Umbilical cord (tissue), 2 donors: ENCODE results near the gene FAM227B. TPM values are rescaled to one million over a fixed set of nuclear protein-coding genes. Genes with fewer than 3 reads are reported as not detected.
A peak's percentile ranks its signal among the peaks of the same experiment; 100 is the strongest.
"Not testable (repeated sequence)": the region's sequence is repeated elsewhere in the genome, so short reads cannot be mapped to it uniquely, and the experiment has no call there.

Experiments used
- DNase-seq: peaks from one replicate; pipeline ENCODE4 v3.0.0-alpha.2; 2015; ENCODE audit warnings: low spot score
- total RNA-seq: library from RNA; depleted of rRNA; stranded (reverse); fragments of >200 nt; gene quantifications from one replicate; pipeline ENCODE4 v1.2.3, GENCODE V29; 2014; ENCODE audit warnings: low replicate concordance; ENCODE audit not compliant: insufficient read depth

The FAM227B gene
- 8.9 TPM for total RNA-seq

- DNase-seq = peak; percentile 99
These were observed at the start of gene FAM227B, which contains the start of gene DTWD1 for GRCh38 chr15:49620658-49621368. Gene FAM227B, minus strand, starts transcription at chr15:49620818. Its CDS starts 5,647 bp downstream, at chr15:49615171. Gene DTWD1, plus strand, starts transcription at chr15:49621048. Its CDS starts 4,120 bp downstream, at chr15:49625168.

GRCh38 chr15:49669288-49669687, 48.7 kb upstream of the FAM227B start:
- DNase-seq = no peak

GRCh38 chr15:49666486-49666885, 45.9 kb upstream of the FAM227B start:
- not testable (repeated sequence) for DNase-seq

GRCh38 chr15:49664716-49665115, 44.1 kb upstream of the FAM227B start:
- no peak for DNase-seq

GRCh38 chr15:49656734-49657133, 36.1 kb upstream of the FAM227B start:
- DNase-seq = no peak

GRCh38 chr15:49652922-49653321, 32.3 kb upstream of the FAM227B start:
- DNase-seq = no peak

GRCh38 chr15:49650676-49651075, 30.1 kb upstream of the FAM227B start:
- DNase-seq = no peak

GRCh38 chr15:49649987-49650386, 29.4 kb upstream of the FAM227B start:
- DNase-seq = no peak

- DNase-seq = no peak
These were observed 26.3 kb upstream of the FAM227B start for GRCh38 chr15:49646891-49647290.

- DNase-seq = no peak
These were observed 25.3 kb upstream of the FAM227B start for GRCh38 chr15:49645941-49646340.

GRCh38 chr15:49645277-49645676, 24.7 kb upstream of the FAM227B start:
- no peak for DNase-seq

GRCh38 chr15:49644364-49644794, 23.8 kb upstream of the FAM227B start:
- DNase-seq = no peak

GRCh38 chr15:49637857-49638256, 17.2 kb upstream of the FAM227B start:
- DNase-seq = no peak

- DNase-seq = no peak
These were observed 7.8 kb upstream of the FAM227B start for GRCh38 chr15:49628379-49628778.

GRCh38 chr15:49627407-49627877, 6.8 kb upstream of the FAM227B start:
- DNase-seq = peak; percentile 34

GRCh38 chr15:49625460-49626036, 4.9 kb upstream of the FAM227B start:
- no peak for DNase-seq

- no peak for DNase-seq
These were observed 3.4 kb upstream of the FAM227B start for GRCh38 chr15:49624056-49624455.

GRCh38 chr15:49622561-49622960, 1.9 kb upstream of the FAM227B start:
- no peak for DNase-seq

- no peak for DNase-seq
These were observed 1.3 kb upstream of the FAM227B start for GRCh38 chr15:49621887-49622286.

GRCh38 chr15:49621401-49621811, 788 bp upstream of the FAM227B start:
- DNase-seq = no peak

- no peak for DNase-seq
These were observed 419 bp downstream of the FAM227B start for GRCh38 chr15:49620199-49620598.

GRCh38 chr15:49619226-49619625, 1.4 kb downstream of the FAM227B start:
- DNase-seq = no peak

GRCh38 chr15:49612240-49612639, 8.4 kb downstream of the FAM227B start:
- DNase-seq = not testable (repeated sequence)
